Suprapubic skin (tissue), 4 donors: ENCODE data around the gene SOSTDC1.

Source experiments
- POLR2A ChIP-seq, 2 donors: fragments of 450-650 bp; IDR thresholded peaks; one replicate each; pipeline ENCODE4 v1.6.1; 2017; ENCODE audit warnings: antibody characterized with exemption in 2 of 2, mild to moderate bottlenecking in 2 of 2, moderate library complexity in 2 of 2
- POLR2AphosphoS5 ChIP-seq, 3 donors: sonication (generic); formaldehyde crosslinking; IDR thresholded peaks; one replicate each; pipeline ENCODE4 v1.6.1; 2017; ENCODE audit warnings: antibody characterized with exemption in 3 of 3

GRCh38 chr7:16504019-16504418 is 38.5 kb upstream of the SOSTDC1 start:
- no peak for TF ChIP-seq POLR2A (IDR thresholded peaks at IDR 0.05)
- no peak for TF ChIP-seq POLR2AphosphoS5 (IDR thresholded peaks at IDR 0.05)
